Liver (tissue), 9 donors: ENCODE results near the gene COL7A1. TPM values are rescaled to one million over a fixed set of nuclear protein-coding genes. Genes with fewer than 3 reads are reported as not detected.

Experiments
- DNase-seq: peaks from one replicate; pipeline ENCODE4 v3.0.0-alpha.2; 2017; ENCODE audit warnings: low spot score
- H3K27ac ChIP-seq, 2 donors: one replicate each; pipeline ENCODE4 v1.7.0; 2013; ENCODE audit warnings: inconsistent platforms in 2 of 2, low read length in 2 of 2, control low read depth in 1 of 2, low read depth in 1 of 2, mild to moderate bottlenecking in 1 of 2
- H3K27me3 ChIP-seq, 4 donors: one replicate each; pipeline versions ENCODE4 v1.6.1 to v1.7.0; 2013; ENCODE audit warnings: low read length in 3 of 4, inconsistent platforms in 1 of 4, mild to moderate bottlenecking in 1 of 4, moderate library complexity in 1 of 4; ENCODE audit not compliant: control insufficient read depth in 4 of 4, insufficient read depth in 4 of 4
- H3K36me3 ChIP-seq, 4 donors: one replicate each; pipeline versions ENCODE4 v1.6.1 to v1.7.0; 2013; ENCODE audit warnings: low read length in 3 of 4, mild to moderate bottlenecking in 3 of 4, low read depth in 1 of 4, moderate library complexity in 1 of 4; ENCODE audit not compliant: control insufficient read depth in 4 of 4, insufficient read depth in 3 of 4
- H3K4me1 ChIP-seq, 4 donors: one replicate each; pipeline versions ENCODE4 v1.6.1 to v1.7.0; 2013; ENCODE audit warnings: low read length in 3 of 4, mild to moderate bottlenecking in 3 of 4, moderate library complexity in 1 of 4; ENCODE audit not compliant: control insufficient read depth in 4 of 4, insufficient read depth in 4 of 4
- H3K4me3 ChIP-seq, 3 donors: one replicate each; pipeline versions ENCODE4 v1.6.1 to v1.7.0; 2013; ENCODE audit warnings: low read length in 3 of 3, control low read depth in 1 of 3, low read depth in 1 of 3, mild to moderate bottlenecking in 1 of 3
- H3K9ac ChIP-seq, 2 donors: one replicate each; pipeline ENCODE4 v1.7.0; 2013; ENCODE audit warnings: low read length in 2 of 2, mild to moderate bottlenecking in 2 of 2, moderate library complexity in 2 of 2, control low read depth in 1 of 2, low read depth in 1 of 2
- H3K9me3 ChIP-seq, 4 donors: one replicate each; pipeline versions ENCODE4 v1.6.1 to v1.7.0; 2013; ENCODE audit warnings: low read length in 3 of 4; ENCODE audit not compliant: control insufficient read depth in 4 of 4
- EGR1 ChIP-seq, 2 donors: IDR thresholded peaks; 2 replicates each; pipeline ENCODE4 v1.6.1; 2016 to 2018; ENCODE audit warnings: antibody characterized with exemption in 2 of 2, low read depth in 2 of 2
- FOXA1 ChIP-seq: IDR thresholded peaks from 2 replicates; pipeline ENCODE4 v1.6.1; 2016; ENCODE audit warnings: antibody characterized with exemption
- FOXA2 ChIP-seq: IDR thresholded peaks from 2 replicates; pipeline ENCODE4 v1.6.1; 2016; ENCODE audit warnings: antibody characterized with exemption
- GABPA ChIP-seq, 2 donors: IDR thresholded peaks in 1 of 2; conservative IDR thresholded peaks in 1 of 2; 2 replicates each; pipeline ENCODE4 v1.6.1; 2016; ENCODE audit warnings: antibody characterized with exemption in 2 of 2, mild to moderate bottlenecking in 1 of 2, moderate library complexity in 1 of 2
- HNF4A ChIP-seq, 2 donors: conservative IDR thresholded peaks; 2 replicates each; pipeline ENCODE4 v1.6.1; 2016; ENCODE audit warnings: antibody characterized with exemption in 2 of 2, mild to moderate bottlenecking in 2 of 2
- HNF4G ChIP-seq: IDR thresholded peaks from 2 replicates; pipeline ENCODE4 v1.6.1; 2016; ENCODE audit warnings: antibody characterized with exemption
- JUND ChIP-seq, 2 donors: IDR thresholded peaks; 2 replicates each; pipeline ENCODE4 v1.6.1; 2016; ENCODE audit warnings: antibody characterized with exemption in 2 of 2
- NR2F2 ChIP-seq: IDR thresholded peaks from 2 replicates; pipeline ENCODE4 v1.6.1; 2016; ENCODE audit warnings: antibody characterized with exemption
- RAD21 ChIP-seq, 2 donors: IDR thresholded peaks; 2 replicates each; pipeline ENCODE4 v1.6.1; 2016; ENCODE audit warnings: antibody characterized with exemption in 2 of 2, mild to moderate bottlenecking in 2 of 2
- RXRA ChIP-seq, 2 donors: IDR thresholded peaks; 2 replicates each; pipeline ENCODE4 v1.6.1; 2017 to 2018; ENCODE audit warnings: antibody characterized with exemption in 2 of 2, mild to moderate bottlenecking in 1 of 2
- TAF1 ChIP-seq: conservative IDR thresholded peaks from 2 replicates; pipeline ENCODE4 v1.6.1; 2016; ENCODE audit warnings: antibody characterized with exemption, mild to moderate bottlenecking
- YY1 ChIP-seq: IDR thresholded peaks from 2 replicates; pipeline ENCODE4 v1.6.1; 2016; ENCODE audit warnings: antibody characterized with exemption, mild to moderate bottlenecking
- WGBS: extraction: QIAGEN DNeasy Blood & Tissue Kit; methylation state at CpG from one replicate; pipeline ENCODE4 v1.1.7; 2013; 5-methylcytosine and 5-hydroxymethylcytosine counted together
- polyA plus RNA-seq, 2 donors: library from polyadenylated mRNA; stranded (reverse) in 1 of 2; unstranded in 1 of 2; fragments of 200-250 nt in 1 of 2; fragments of >200 nt in 1 of 2; fragmentation: Nextera tagmentation in 1 of 2; extraction: Ambion mirVana in 1 of 2; gene quantifications; one replicate each; pipeline versions ENCODE4 v1.2.1 to v1.2.3, GENCODE V29; 2013 to 2015
- total RNA-seq, 2 donors: library from RNA; depleted of rRNA; stranded (reverse); fragments of >200 nt; gene quantifications; one replicate each; pipeline ENCODE4 v1.2.3, GENCODE V29; 2014
- TF ChIP-seq, protein P1 (sequence below): IDR thresholded peaks from 2 replicates; pipeline ENCODE4 v1.6.1; 2016; ENCODE audit warnings: antibody characterized with exemption
- TF ChIP-seq, protein P2 (sequence below): IDR thresholded peaks from 2 replicates; pipeline ENCODE4 v1.6.1; 2016; ENCODE audit warnings: antibody characterized with exemption
- TF ChIP-seq, protein P3 (sequence below): fragments of 150-350 bp; IDR thresholded peaks from 2 replicates; pipeline ENCODE4 v1.5.1; 2017; ENCODE audit warnings: improper control_type of control experiment, low read depth, low read length; ENCODE audit not compliant: missing input control
- TF ChIP-seq, protein P4 (sequence below): IDR thresholded peaks from 2 replicates; pipeline ENCODE4 v1.6.1; 2016; ENCODE audit warnings: antibody characterized with exemption
- TF ChIP-seq, protein P5 (sequence below): IDR thresholded peaks from 2 replicates; pipeline ENCODE4 v1.6.1; 2016; ENCODE audit warnings: antibody characterized with exemption, mild to moderate bottlenecking
- donor health status: healthy.
- donor health status: healthy.
- donor health status: healthy.
- donor health status: healthy.
- donor health status: healthy.

COL7A1 gene
- total and polyA plus RNA-seq, 4 donors: 0.24 to 0.84 (median 0.40) TPM

DNA sequence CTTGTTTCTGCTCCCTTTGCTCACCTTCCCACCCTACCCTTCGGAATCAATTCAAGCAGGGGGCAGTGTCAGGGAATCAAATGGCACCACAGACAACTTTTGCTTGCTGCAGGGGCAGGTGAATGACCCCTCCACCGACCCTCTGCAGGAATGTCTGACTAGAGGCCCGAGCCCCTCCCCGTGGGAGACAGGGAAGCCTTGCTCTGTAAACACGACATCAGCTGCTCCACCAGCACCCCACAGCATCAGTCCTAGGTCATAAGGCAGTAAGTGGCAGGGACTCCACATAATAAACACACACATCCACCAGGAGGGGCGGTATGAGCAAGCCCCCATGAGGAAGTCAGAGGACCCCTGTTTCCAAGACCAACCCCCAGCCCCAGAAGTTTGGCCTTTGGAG is 42.2 kb upstream of the COL7A1 start:
- Histone ChIP-seq H3K27ac (no peak overlapping the region), H3K27me3 (no peaks in the 10 kb centered on the region), H3K9ac (no peak overlapping the region), H3K4me1 (peaks cover 5 to 28% (median 16%) of the 10 kb centered on the region in 4 donors), H3K36me3 (peaks cover 0 to 3% (median 1%) of the 10 kb centered on the region in 4 donors), H3K4me3 (no peak overlapping the region), H3K9me3 (no peaks in the 10 kb centered on the region)
- DNase-seq: no peak
- WGBS: 69% methylated on average over 6 of the region's 6 CpGs
- TF ChIP-seq, protein P1, sequence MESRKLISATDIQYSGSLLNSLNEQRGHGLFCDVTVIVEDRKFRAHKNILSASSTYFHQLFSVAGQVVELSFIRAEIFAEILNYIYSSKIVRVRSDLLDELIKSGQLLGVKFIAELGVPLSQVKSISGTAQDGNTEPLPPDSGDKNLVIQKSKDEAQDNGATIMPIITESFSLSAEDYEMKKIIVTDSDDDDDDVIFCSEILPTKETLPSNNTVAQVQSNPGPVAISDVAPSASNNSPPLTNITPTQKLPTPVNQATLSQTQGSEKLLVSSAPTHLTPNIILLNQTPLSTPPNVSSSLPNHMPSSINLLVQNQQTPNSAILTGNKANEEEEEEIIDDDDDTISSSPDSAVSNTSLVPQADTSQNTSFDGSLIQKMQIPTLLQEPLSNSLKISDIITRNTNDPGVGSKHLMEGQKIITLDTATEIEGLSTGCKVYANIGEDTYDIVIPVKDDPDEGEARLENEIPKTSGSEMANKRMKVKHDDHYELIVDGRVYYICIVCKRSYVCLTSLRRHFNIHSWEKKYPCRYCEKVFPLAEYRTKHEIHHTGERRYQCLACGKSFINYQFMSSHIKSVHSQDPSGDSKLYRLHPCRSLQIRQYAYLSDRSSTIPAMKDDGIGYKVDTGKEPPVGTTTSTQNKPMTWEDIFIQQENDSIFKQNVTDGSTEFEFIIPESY: no peak
- TF ChIP-seq TAF1 (no peak), EGR1 (IDR thresholded peaks at IDR 0.05; ENCODE audit: low read depth in 2 of 2) (no peak), YY1 (no peak), RXRA (IDR thresholded peaks at IDR 0.05) (no peak), GABPA (IDR thresholded peaks at IDR 0.05 in 1 of 2, conservative IDR thresholded peaks at IDR 0.05 in 1 of 2) (no peak), RAD21 (IDR thresholded peaks at IDR 0.05) (no peak), FOXA1 (no peak), HNF4A (conservative IDR thresholded peaks at IDR 0.05) (no peak), FOXA2 (no peak)
- TF ChIP-seq, protein P2, sequence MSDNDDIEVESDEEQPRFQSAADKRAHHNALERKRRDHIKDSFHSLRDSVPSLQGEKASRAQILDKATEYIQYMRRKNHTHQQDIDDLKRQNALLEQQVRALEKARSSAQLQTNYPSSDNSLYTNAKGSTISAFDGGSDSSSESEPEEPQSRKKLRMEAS: no peak
- TF ChIP-seq, protein P3, sequence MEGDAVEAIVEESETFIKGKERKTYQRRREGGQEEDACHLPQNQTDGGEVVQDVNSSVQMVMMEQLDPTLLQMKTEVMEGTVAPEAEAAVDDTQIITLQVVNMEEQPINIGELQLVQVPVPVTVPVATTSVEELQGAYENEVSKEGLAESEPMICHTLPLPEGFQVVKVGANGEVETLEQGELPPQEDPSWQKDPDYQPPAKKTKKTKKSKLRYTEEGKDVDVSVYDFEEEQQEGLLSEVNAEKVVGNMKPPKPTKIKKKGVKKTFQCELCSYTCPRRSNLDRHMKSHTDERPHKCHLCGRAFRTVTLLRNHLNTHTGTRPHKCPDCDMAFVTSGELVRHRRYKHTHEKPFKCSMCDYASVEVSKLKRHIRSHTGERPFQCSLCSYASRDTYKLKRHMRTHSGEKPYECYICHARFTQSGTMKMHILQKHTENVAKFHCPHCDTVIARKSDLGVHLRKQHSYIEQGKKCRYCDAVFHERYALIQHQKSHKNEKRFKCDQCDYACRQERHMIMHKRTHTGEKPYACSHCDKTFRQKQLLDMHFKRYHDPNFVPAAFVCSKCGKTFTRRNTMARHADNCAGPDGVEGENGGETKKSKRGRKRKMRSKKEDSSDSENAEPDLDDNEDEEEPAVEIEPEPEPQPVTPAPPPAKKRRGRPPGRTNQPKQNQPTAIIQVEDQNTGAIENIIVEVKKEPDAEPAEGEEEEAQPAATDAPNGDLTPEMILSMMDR: no peak
- TF ChIP-seq, protein P4, sequence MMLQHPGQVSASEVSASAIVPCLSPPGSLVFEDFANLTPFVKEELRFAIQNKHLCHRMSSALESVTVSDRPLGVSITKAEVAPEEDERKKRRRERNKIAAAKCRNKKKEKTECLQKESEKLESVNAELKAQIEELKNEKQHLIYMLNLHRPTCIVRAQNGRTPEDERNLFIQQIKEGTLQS: no peak

DNA sequence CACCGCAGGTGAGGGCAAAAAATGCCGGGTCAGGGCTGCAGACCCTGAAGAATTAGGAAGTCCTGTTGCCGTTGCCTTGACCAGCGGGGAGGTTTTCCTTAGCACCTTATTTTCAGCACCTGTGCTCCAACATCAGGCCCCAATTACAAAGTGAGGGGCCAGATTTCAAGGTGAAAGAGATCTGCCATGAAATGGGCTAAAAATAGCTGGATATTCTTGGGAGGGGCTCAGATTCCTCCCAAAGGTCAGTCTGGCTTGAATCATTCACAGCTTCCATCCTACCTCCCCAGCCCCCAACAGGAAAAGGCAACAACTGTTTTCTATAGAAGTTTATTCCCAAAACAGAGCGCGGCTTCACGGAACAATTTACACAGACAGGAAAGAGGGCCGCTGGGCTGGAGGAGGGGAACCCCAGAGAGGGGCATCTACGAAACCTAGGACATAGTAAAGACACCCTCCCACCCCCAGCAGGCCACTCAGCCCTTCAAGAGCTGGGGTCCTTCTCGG is 41.1 kb upstream of the COL7A1 start:
- no peaks in the 10 kb centered on the region for H3K27me3 ChIP-seq
- peaks cover 5 to 28% (median 16%) of the 10 kb centered on the region in 4 donors for H3K4me1 ChIP-seq
- 60% methylated on average over 10 of the region's 10 CpGs for WGBS
- H3K36me3 ChIP-seq: peaks cover 0 to 6% (median 1%) of the 10 kb centered on the region in 4 donors
- no peaks in the 10 kb centered on the region for H3K9me3 ChIP-seq
- H3K4me3 ChIP-seq: peak overlapping the region in 2 of 3 donors; percentile 74 to 84
- H3K9ac ChIP-seq: no peak overlapping the region
- DNase-seq: no peak
- no peak overlapping the region for H3K27ac ChIP-seq
- TF ChIP-seq, protein P3: no peak
- no peak for TF ChIP-seq HNF4G
- TF ChIP-seq JUND (IDR thresholded peaks at IDR 0.05): no peak
- TF ChIP-seq, protein P1: no peak
- no peak for TF ChIP-seq NR2F2
- TF ChIP-seq FOXA2: no peak
- TF ChIP-seq GABPA (IDR thresholded peaks at IDR 0.05 in 1 of 2, conservative IDR thresholded peaks at IDR 0.05 in 1 of 2): no peak
- no peak for TF ChIP-seq RXRA (IDR thresholded peaks at IDR 0.05)
- no peak for TF ChIP-seq RAD21 (IDR thresholded peaks at IDR 0.05)
- TF ChIP-seq, protein P4: no peak
- TF ChIP-seq, protein P5, sequence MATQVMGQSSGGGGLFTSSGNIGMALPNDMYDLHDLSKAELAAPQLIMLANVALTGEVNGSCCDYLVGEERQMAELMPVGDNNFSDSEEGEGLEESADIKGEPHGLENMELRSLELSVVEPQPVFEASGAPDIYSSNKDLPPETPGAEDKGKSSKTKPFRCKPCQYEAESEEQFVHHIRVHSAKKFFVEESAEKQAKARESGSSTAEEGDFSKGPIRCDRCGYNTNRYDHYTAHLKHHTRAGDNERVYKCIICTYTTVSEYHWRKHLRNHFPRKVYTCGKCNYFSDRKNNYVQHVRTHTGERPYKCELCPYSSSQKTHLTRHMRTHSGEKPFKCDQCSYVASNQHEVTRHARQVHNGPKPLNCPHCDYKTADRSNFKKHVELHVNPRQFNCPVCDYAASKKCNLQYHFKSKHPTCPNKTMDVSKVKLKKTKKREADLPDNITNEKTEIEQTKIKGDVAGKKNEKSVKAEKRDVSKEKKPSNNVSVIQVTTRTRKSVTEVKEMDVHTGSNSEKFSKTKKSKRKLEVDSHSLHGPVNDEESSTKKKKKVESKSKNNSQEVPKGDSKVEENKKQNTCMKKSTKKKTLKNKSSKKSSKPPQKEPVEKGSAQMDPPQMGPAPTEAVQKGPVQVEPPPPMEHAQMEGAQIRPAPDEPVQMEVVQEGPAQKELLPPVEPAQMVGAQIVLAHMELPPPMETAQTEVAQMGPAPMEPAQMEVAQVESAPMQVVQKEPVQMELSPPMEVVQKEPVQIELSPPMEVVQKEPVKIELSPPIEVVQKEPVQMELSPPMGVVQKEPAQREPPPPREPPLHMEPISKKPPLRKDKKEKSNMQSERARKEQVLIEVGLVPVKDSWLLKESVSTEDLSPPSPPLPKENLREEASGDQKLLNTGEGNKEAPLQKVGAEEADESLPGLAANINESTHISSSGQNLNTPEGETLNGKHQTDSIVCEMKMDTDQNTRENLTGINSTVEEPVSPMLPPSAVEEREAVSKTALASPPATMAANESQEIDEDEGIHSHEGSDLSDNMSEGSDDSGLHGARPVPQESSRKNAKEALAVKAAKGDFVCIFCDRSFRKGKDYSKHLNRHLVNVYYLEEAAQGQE: no peak
- no peak for TF ChIP-seq FOXA1
- no peak for TF ChIP-seq YY1
- no peak for TF ChIP-seq HNF4A (conservative IDR thresholded peaks at IDR 0.05)
- no peak for TF ChIP-seq TAF1
- TF ChIP-seq, protein P2: no peak
- TF ChIP-seq EGR1 (IDR thresholded peaks at IDR 0.05; ENCODE audit: low read depth in 2 of 2): no peak
